22Rv1 (cell line): ENCODE results near the gene LAMB4.

Source experiments
- CTCF ChIP-seq: fragments of 450-650 bp; IDR thresholded peaks from 2 replicates; pipeline ENCODE4 v1.5.1; 2017; ENCODE audit warnings: mild to moderate bottlenecking
- ZFX ChIP-seq: fragments of 450-650 bp; IDR thresholded peaks from 2 replicates; pipeline ENCODE4 v1.6.1; 2017; ENCODE audit warnings: antibody characterized with exemption, borderline replicate concordance

- TF ChIP-seq CTCF: no peak
- TF ChIP-seq ZFX: no peak
These were observed 14.8 kb upstream of the LAMB4 start for GRCh38 chr7:108144931-108145330.
